Calu3 (cell line): Measurements from ENCODE around the gene DLAT. TPM values are rescaled to one million over a fixed set of nuclear protein-coding genes. Genes with fewer than 3 reads are reported as not detected.

ENCODE experiments used
- BruUV-seq: library from RNA; stranded (reverse); fragments of 400-500 nt; replicated peaks from 2 replicates; lab custom pipeline; 2021; lab: Mats Ljungman, UMichigan
- CTCF ChIA-PET: fragments of 300-600 bp; sonication (Branson Sonifier 250); formaldehyde crosslinking; loops from one replicate; lab custom pipeline; 2022; ENCODE audit warnings: antibody characterized with exemption; lab: Charles Lee
- DNase-seq: peaks from one replicate; pipeline ENCODE4 v3.0.0; 2022
- H3K27ac Mint-ChIP-seq: one replicate; pipeline ENCODE4 v1.8.0; 2022; ENCODE audit warnings: mixed read lengths; ENCODE audit not compliant: unreplicated experiment
- H3K27me3 Mint-ChIP-seq: one replicate; pipeline ENCODE4 v1.8.0; 2022; ENCODE audit warnings: mixed read lengths; ENCODE audit not compliant: unreplicated experiment
- H3K36me3 Mint-ChIP-seq: one replicate; pipeline ENCODE4 v1.8.0; 2022; ENCODE audit warnings: mild to moderate bottlenecking, moderate library complexity, mixed read lengths; ENCODE audit not compliant: insufficient read depth, unreplicated experiment
- H3K4me1 Mint-ChIP-seq: one replicate; pipeline ENCODE4 v1.8.0; 2022; ENCODE audit warnings: mild to moderate bottlenecking, low read depth, mixed read lengths; ENCODE audit not compliant: unreplicated experiment
- H3K4me3 Mint-ChIP-seq: one replicate; pipeline ENCODE4 v1.8.0; 2022; ENCODE audit warnings: mild to moderate bottlenecking, low read depth, moderate library complexity, mixed read lengths; ENCODE audit not compliant: unreplicated experiment
- H3K9me3 Mint-ChIP-seq: one replicate; pipeline ENCODE4 v1.8.0; 2022; ENCODE audit warnings: low read depth, mixed read lengths; ENCODE audit not compliant: unreplicated experiment
- CTCF ChIP-seq: fragments of 200-600 bp; IDR thresholded peaks from one replicate; pipeline ENCODE4 v1.8.0; 2022; ENCODE audit warnings: antibody characterized with exemption; ENCODE audit not compliant: unreplicated experiment
- intact Hi-C: fragments of 100-400 bp; cut with micrococcal nuclease; formaldehyde crosslinking; loops from one replicate; pipeline ENCODE4 v1.10.0; 2022; ENCODE audit not compliant: unreplicated experiment
- total RNA-seq: library from RNA; stranded (reverse); gene quantifications from 2 replicates; pipeline ENCODE4 v1.2.3, GENCODE V29; 2022

DLAT gene
- total RNA-seq, 1 experiment from 2014 or later, result 27.4 TPM

GRCh38 chr11:112058103-112058502 lies 32.9 kb downstream of the DLAT start:
- BruUV-seq, result no TSS peak
- no peak overlapping the region for H3K27ac Mint-ChIP-seq
- intact Hi-C loops, result no loop called here

GRCh38 chr11:112062923-112063322 lies 37.7 kb downstream of the DLAT start:
- intact Hi-C loops, result no loop called here
- Mint-ChIP-seq H3K27ac (no peak overlapping the region), H3K4me3 (no peak overlapping the region), H3K27me3 (no peaks in the 10 kb centered on the region), H3K9me3 (no peaks in the 10 kb centered on the region), H3K36me3 (peaks cover 7% of the 10 kb centered on the region), H3K4me1 (no peaks in the 10 kb centered on the region)
- BruUV-seq, result TSS peak; percentile 23
- DNase-seq, result no peak
- CTCF ChIA-PET, result no interaction called here
- no peak for TF ChIP-seq CTCF

More at GRCh38 chr11:112058103-112058502, 32.9 kb downstream of the DLAT start:
- H3K36me3 Mint-ChIP-seq, result peaks cover 17% of the 10 kb centered on the region
- TF ChIP-seq CTCF, result no peak
- no peaks in the 10 kb centered on the region for H3K9me3 Mint-ChIP-seq
- no peaks in the 10 kb centered on the region for H3K27me3 Mint-ChIP-seq
- H3K4me1 Mint-ChIP-seq, result no peaks in the 10 kb centered on the region
- DNase-seq, result no peak
- CTCF ChIA-PET, result no interaction called here
- H3K4me3 Mint-ChIP-seq, result no peak overlapping the region

GRCh38 chr11:112073941-112074811 lies 49.0 kb downstream of the DLAT start, which contains the start of the genes NKAPD1 and PIH1D2:
TSS of gene NKAPD1 (plus strand) at chr11:112074299. CDS start at chr11:112075575, 1,276 bp downstream.
TSS of gene PIH1D2 (minus strand) at chr11:112074017. CDS start at chr11:112073174, 843 bp downstream.
- Mint-ChIP-seq H3K36me3 (peaks cover 29% of the 10 kb centered on the region), H3K4me3 (peak within 1 kb of the TSS; percentile 88), H3K4me1 (peaks cover 17% of the 10 kb centered on the region), H3K27me3 (no peaks in the 10 kb centered on the region), H3K9me3 (no peaks in the 10 kb centered on the region), H3K27ac (peak within 1 kb of the TSS; percentile 95)
- peak; percentile 60 for DNase-seq
- intact Hi-C loops, result loop anchor here (10.0 kb wide), 1 partner anchor 199 kb away; the partner anchor contains the start of genes ALG9, CFAP68 and FDXACB1
- CTCF ChIA-PET, result no interaction called here
- TF ChIP-seq CTCF, result no peak
- BruUV-seq, result TSS peak; percentile 45

- TF ChIP-seq CTCF, result no peak
- H3K27ac Mint-ChIP-seq, result no peak overlapping the region
- intact Hi-C loops, result no loop called here
- peaks cover 9% of the 10 kb centered on the region for H3K4me1 Mint-ChIP-seq
- no peak for DNase-seq
- BruUV-seq, result no TSS peak
- H3K4me3 Mint-ChIP-seq, result no peak overlapping the region
- H3K36me3 Mint-ChIP-seq, result peaks cover 43% of the 10 kb centered on the region
- no peaks in the 10 kb centered on the region for H3K27me3 Mint-ChIP-seq
- CTCF ChIA-PET, result no interaction called here
- H3K9me3 Mint-ChIP-seq, result no peaks in the 10 kb centered on the region
These were observed 57.5 kb downstream of the DLAT start for GRCh38 chr11:112082729-112083128.
